ENCODE data around the gene SERPINI1. TPM values are rescaled to one million over a fixed set of nuclear protein-coding genes. Genes with fewer than 3 reads are reported as not detected.

The SERPINI1 gene
- total and polyA plus RNA-seq, 9 of the 15 experiments (the other 6 are each of a cell fraction or from before 2014, with no cell fraction given), result 1.6 to 9.9 (median 3.5) TPM

DNA sequence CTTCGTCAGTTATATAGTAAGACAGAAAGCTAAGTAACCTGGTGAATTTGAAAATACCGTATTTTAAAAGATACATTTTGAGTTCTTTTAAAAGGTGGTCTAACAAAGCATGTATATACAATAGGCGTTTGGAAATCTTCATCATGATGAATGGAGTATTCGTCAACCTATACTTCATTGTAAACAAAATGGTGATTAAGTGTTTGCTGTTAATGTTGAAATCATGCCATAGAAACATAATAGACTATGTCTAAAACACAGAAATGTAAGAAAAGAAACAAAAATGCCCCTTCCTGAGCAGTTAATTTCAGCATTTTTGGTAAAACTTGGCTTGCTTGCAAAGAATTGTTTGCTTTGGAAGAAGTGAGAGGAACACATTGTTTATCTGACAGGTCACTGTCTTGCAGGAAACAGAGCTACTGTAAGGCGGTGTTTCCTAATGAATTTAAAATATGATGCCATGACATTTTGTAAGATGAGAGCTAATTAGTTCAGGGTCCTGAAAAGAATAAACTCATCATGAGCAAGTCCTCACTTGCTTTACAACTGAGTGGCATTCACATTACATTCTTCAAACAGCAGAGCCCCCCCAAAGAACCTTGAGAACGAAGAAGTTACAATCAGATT lies 126.7 kb downstream of the SERPINI1 start (continued):
- TF ChIP-seq, protein P1, sequence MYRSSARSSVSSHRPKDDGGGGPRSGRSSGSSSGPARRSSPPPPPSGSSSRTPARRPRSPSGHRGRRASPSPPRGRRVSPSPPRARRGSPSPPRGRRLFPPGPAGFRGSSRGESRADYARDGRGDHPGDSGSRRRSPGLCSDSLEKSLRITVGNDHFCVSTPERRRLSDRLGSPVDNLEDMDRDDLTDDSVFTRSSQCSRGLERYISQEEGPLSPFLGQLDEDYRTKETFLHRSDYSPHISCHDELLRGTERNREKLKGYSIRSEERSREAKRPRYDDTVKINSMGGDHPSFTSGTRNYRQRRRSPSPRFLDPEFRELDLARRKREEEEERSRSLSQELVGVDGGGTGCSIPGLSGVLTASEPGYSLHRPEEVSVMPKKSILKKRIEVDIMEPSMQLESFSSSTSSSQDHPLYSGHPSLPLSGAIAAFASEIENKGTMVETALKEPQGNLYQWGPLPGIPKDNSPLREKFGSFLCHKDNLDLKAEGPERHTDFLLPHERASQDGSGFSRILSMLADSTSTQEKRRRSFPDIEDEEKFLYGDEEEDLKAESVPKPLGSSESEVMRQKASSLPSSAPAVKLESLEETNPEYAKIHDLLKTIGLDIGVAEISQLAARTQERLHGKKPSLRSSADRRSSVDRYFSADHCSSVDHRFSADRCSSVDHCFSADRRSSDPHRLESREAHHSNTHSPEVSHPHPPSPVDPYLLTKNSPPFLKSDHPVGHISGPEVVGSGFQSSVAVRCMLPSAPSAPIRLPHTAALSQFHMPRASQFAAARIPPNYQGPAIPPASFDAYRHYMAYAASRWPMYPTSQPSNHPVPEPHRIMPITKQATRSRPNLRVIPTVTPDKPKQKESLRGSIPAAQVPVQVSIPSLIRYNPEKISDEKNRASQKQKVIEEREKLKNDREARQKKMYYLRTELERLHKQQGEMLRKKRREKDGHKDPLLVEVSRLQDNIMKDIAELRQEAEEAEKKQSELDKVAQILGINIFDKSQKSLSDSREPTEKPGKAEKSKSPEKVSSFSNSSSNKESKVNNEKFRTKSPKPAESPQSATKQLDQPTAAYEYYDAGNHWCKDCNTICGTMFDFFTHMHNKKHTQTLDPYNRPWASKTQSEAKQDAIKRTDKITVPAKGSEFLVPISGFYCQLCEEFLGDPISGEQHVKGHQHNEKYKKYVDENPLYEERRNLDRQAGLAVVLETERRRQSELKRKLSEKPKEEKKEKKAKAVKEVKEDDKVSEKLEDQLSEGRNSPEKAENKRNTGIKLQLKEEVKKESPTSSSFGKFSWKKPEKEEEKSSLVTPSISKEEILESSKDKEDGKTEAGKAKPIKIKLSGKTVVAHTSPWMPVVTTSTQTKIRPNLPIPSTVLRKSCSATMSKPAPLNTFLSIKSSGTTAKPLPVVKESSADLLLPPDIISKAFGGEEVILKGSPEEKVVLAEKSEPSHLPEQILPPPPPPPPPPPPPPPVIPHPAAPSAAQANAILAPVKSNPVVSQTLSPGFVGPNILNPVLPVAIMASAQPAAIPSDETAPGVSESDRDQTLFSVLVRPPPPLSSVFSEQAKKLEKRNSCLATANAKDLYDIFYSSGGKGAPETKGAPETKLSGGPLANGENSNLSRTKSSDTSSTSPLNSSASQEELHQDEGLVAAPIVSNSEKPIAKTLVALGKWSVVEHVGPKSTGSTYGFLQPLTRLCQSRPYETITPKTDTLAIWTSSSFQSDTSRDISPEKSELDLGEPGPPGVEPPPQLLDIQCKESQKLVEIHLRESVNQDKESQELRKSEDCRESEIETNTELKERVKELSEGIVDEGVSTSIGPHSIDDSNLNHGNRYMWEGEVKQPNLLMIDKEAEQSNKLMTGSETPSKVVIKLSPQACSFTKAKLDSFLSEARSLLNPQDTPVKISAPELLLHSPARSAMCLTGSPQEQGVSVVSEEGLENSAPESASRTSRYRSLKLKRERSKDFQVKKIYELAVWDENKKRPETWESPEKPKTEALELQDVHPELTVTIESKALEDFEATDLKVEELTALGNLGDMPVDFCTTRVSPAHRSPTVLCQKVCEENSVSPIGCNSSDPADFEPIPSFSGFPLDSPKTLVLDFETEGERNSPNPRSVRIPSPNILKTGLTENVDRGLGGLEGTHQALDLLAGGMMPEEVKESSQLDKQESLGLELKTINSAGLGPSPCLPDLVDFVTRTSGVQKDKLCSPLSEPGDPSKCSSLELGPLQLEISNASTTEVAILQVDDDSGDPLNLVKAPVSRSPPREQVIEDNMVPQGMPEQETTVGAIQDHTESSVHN (IDR thresholded peaks at IDR 0.05; ENCODE audit: borderline replicate concordance in 1 of 2, low read depth in 1 of 2), result no peak
- TF ChIP-seq KDM4B (IDR thresholded peaks at IDR 0.05; ENCODE audit: borderline replicate concordance in 2 of 2, low read depth in 1 of 2) (no peak), SMAD4 (CRISPR knock-in tag; conservative IDR thresholded peaks at IDR 0.05) (no peak), CBFA2T3 (IDR thresholded peaks at IDR 0.05) (no peak), CCNT2 (IDR thresholded peaks at IDR 0.05; ENCODE audit: borderline replicate concordance, extremely low read depth, insufficient read length, low read depth, low read length) (no peak), ZNF695 (CRISPR knock-in tag; IDR thresholded peaks at IDR 0.05) (no peak), ZNF75A (CRISPR knock-in tag; IDR thresholded peaks at IDR 0.05) (no peak), TAF9B (IDR thresholded peaks at IDR 0.05; ENCODE audit: partially characterized antibody) (no peak), ZFP30 (CRISPR knock-in tag; IDR thresholded peaks at IDR 0.05; ENCODE audit: borderline replicate concordance) (no peak)
- TF ChIP-seq, protein P2, sequence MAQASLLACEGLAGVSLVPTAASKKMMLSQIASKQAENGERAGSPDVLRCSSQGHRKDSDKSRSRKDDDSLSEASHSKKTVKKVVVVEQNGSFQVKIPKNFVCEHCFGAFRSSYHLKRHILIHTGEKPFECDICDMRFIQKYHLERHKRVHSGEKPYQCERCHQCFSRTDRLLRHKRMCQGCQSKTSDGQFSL (CRISPR knock-in tag; IDR thresholded peaks at IDR 0.05), result no peak
- TF ChIP-seq, protein P2 (tag; IDR thresholded peaks at IDR 0.05), result no peak
- TF ChIP-seq, protein P3, sequence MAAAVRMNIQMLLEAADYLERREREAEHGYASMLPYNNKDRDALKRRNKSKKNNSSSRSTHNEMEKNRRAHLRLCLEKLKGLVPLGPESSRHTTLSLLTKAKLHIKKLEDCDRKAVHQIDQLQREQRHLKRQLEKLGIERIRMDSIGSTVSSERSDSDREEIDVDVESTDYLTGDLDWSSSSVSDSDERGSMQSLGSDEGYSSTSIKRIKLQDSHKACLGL (CRISPR knock-in tag; IDR thresholded peaks at IDR 0.05; ENCODE audit: borderline replicate concordance, poor library complexity, severe bottlenecking), result no peak
- TF ChIP-seq, protein P4, sequence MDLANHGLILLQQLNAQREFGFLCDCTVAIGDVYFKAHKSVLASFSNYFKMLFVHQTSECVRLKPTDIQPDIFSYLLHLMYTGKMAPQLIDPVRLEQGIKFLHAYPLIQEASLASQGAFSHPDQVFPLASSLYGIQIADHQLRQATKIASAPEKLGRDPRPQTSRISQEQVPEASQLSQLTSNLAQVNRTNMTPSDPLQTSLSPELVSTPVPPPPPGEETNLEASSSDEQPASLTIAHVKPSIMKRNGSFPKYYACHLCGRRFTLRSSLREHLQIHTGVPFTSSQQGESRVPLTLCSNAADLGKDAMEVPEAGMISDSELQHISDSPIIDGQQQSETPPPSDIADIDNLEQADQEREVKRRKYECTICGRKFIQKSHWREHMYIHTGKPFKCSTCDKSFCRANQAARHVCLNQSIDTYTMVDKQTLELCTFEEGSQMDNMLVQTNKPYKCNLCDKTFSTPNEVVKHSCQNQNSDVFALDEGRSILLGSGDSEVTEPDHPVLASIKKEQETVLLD (IDR thresholded peaks at IDR 0.05), result no peak
- TF ChIP-seq, protein P5, sequence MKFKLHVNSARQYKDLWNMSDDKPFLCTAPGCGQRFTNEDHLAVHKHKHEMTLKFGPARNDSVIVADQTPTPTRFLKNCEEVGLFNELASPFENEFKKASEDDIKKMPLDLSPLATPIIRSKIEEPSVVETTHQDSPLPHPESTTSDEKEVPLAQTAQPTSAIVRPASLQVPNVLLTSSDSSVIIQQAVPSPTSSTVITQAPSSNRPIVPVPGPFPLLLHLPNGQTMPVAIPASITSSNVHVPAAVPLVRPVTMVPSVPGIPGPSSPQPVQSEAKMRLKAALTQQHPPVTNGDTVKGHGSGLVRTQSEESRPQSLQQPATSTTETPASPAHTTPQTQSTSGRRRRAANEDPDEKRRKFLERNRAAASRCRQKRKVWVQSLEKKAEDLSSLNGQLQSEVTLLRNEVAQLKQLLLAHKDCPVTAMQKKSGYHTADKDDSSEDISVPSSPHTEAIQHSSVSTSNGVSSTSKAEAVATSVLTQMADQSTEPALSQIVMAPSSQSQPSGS (CRISPR knock-in tag; IDR thresholded peaks at IDR 0.05), result no peak

All from K562 (cell line).